ENCODE measurements around the gene UST. TPM values are rescaled to one million over a fixed set of nuclear protein-coding genes. Genes with fewer than 3 reads are reported as not detected.

The UST gene
- total and polyA plus RNA-seq, 9 of the 15 experiments (the other 6 are each of a cell fraction or from before 2014, with no cell fraction given) = 0.04 to 0.10 TPM; not detected in 7

DNA sequence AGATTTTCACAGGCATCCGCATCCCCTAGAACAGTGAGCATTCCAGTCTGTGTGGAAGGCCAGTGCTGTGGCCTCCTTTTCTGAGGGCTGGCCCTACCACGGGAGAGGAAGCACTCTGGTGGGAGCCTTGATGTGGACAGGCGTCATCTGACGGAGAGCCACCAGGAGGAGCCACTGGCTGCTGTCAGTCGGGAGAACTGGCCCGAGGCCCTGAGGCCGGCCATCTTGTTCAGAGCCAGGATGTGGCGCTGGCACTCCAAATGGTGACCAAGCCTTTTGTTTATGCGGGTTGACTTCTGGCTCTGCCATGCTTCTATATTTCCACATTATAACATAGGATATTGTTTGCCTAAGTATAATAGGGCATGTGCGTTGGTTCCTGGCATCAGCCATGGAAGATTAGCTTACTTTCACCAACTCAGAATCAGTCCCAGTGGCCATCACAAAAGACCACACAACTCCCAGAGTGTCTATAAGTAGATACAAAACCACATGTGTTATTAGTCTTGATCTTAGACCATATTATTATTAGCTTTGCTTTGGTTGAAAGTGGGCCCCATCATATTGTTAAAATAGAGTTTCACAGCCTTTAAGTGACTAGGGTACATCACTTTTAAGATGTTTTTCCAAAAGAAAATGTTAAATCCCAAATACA, 296.8 kb downstream of the UST start:
- H3K79me2 ChIP-seq (ENCODE audit: control insufficient read depth, insufficient read depth, low read length) = no peaks in the 10 kb centered on the region
- POLR2A ChIA-PET = no interaction called here
- peak; percentile 99 for ATAC-seq
- no peaks in the 10 kb centered on the region for H3K4me1 ChIP-seq (replicated peaks in 1 of 2; ENCODE audit: control insufficient read depth in 2 of 2, insufficient read depth in 2 of 2, low read length in 2 of 2)
- in situ Hi-C loops (cut with MboI) (loop anchor here (25.0 kb wide), 1 partner anchor 869 kb away; the partner anchor contains the start of gene RAET1G), intact Hi-C loops (cut with micrococcal nuclease) (loop anchor here (1.0 kb wide), 1 partner anchor 389 kb away; no protein-coding TSS in a partner anchor)
- no peaks in the 10 kb centered on the region for H3K36me3 ChIP-seq (ENCODE audit: control insufficient read depth, insufficient read depth, low read length)
- peak; percentile 74 for FAIRE-seq
- H2AFZ ChIP-seq (ENCODE audit: low read depth, low read length) = peak overlapping the region; percentile 75
- H3K27me3 ChIP-seq (ENCODE audit: control insufficient read depth in 2 of 2, insufficient read depth in 2 of 2, low read length in 2 of 2) = peaks cover 18 to 26% of the 10 kb centered on the region in 2 experiments; a peak in 4 of 5 replicates
- no peaks in the 10 kb centered on the region for H3K9me3 ChIP-seq (replicated peaks; ENCODE audit: control insufficient read depth, insufficient read depth, low read depth, low read length)
- no peak overlapping the region for H3K9ac ChIP-seq (ENCODE audit: insufficient read depth in 1 of 2, low read depth in 2 of 2, low read length in 2 of 2)
- CTCF ChIA-PET (ENCODE audit: low intra/inter-chr PET ratio) = interaction anchor here (0.7 kb wide), 2 partner anchors 386 to 388 kb away, joined by 3 read pairs; no protein-coding TSS in a partner anchor
- peak overlapping the region; percentile 29; the same call in 1 of the 2 replicates for H3K4me2 ChIP-seq (ENCODE audit: insufficient read depth, low read length)
- no peaks in the 10 kb centered on the region for H4K20me1 ChIP-seq (replicated peaks; ENCODE audit: control insufficient read depth, insufficient read depth, low read length)
- 18% methylated on average over 10 of the region's 10 CpGs for WGBS (ENCODE audit: insufficient coverage, low coverage, missing lambda C conversion rate)
- no TSS peak for BruUV-seq (replicated peaks)
- H3K27ac ChIP-seq (ENCODE audit: extremely low read depth, low read depth, low read length) = no peak overlapping the region
- H3K9me1 ChIP-seq (ENCODE audit: control insufficient read depth, insufficient read depth, low read length) = no peaks in the 10 kb centered on the region
- DNase-seq (ENCODE audit: extremely low read depth in 1 of 4, low spot score in 3 of 4) = peak; percentile 68 to 78 (median 74)
- no peak overlapping the region for H3K4me3 ChIP-seq
- TF ChIP-seq CBFA2T3 (IDR thresholded peaks at IDR 0.05) = no peak
- 0 out of 2 replicates have a peak, but pooled peaks have one; percentile 5 for TF ChIP-seq MEF2A (IDR thresholded peaks at IDR 0.05; ENCODE audit: control insufficient read depth, low read depth, low read length)
- TF ChIP-seq, protein P1, sequence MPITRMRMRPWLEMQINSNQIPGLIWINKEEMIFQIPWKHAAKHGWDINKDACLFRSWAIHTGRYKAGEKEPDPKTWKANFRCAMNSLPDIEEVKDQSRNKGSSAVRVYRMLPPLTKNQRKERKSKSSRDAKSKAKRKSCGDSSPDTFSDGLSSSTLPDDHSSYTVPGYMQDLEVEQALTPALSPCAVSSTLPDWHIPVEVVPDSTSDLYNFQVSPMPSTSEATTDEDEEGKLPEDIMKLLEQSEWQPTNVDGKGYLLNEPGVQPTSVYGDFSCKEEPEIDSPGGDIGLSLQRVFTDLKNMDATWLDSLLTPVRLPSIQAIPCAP (CRISPR knock-in tag; IDR thresholded peaks at IDR 0.05; ENCODE audit: borderline replicate concordance) = no peak
- TF ChIP-seq, protein P2, sequence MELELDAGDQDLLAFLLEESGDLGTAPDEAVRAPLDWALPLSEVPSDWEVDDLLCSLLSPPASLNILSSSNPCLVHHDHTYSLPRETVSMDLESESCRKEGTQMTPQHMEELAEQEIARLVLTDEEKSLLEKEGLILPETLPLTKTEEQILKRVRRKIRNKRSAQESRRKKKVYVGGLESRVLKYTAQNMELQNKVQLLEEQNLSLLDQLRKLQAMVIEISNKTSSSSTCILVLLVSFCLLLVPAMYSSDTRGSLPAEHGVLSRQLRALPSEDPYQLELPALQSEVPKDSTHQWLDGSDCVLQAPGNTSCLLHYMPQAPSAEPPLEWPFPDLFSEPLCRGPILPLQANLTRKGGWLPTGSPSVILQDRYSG (tag; conservative IDR thresholded peaks at IDR 0.05; ENCODE audit: low read depth) = no peak
- peak; percentile 70; the same call in 1 of the 2 replicates for TF ChIP-seq STAG1 (CRISPR knock-in tag; IDR thresholded peaks at IDR 0.05; ENCODE audit: borderline replicate concordance)
- TF ChIP-seq KDM4B (IDR thresholded peaks at IDR 0.05; ENCODE audit: borderline replicate concordance in 2 of 2, low read depth in 1 of 2) = no peak
- no peak for TF ChIP-seq NBN (IDR thresholded peaks at IDR 0.05; ENCODE audit: low read depth)
- no peak for TF ChIP-seq SIX5 (IDR thresholded peaks at IDR 0.05; ENCODE audit: borderline replicate concordance in 1 of 2, insufficient read depth in 1 of 2, low read depth in 1 of 2, low read length in 2 of 2)
- no peak for TF ChIP-seq NCOA6 (IDR thresholded peaks at IDR 0.05)
